HEK293 (cell line): ENCODE measurements around the gene SLC8A3.

Experiments
- CTCF ChIA-PET: fragments of 350-600 bp; formaldehyde crosslinking; extraction: SDS; loops from one replicate; lab custom pipeline; 2021; ENCODE audit warnings: antibody characterized with exemption; lab: Yijun Ruan, JAX
- POLR2A ChIA-PET: fragments of 300-600 bp; formaldehyde crosslinking; extraction: SDS; loops from one replicate; lab custom pipeline; 2020; ENCODE audit warnings: antibody characterized with exemption, inconsistent platforms; lab: Yijun Ruan, JAX
- H3K27ac ChIP-seq: fragments of 200-500 bp; sonication (Bioruptor generic); 2 replicates; pipeline ENCODE4 v1.5.1; 2014; ENCODE audit warnings: low read depth, low read length, control low read depth, inconsistent platforms; ENCODE audit errors: extremely low read depth
- H3K36me3 ChIP-seq, 2 experiments: fragments of 200-500 bp in 1 of 2; sonication (Bioruptor generic) in 1 of 2; 1 replicate in 1 of 2; 2 replicates in 1 of 2; pipeline ENCODE4 v1.5.1; 2014 to 2017; ENCODE audit warnings: inconsistent platforms in 2 of 2, low read length in 2 of 2; ENCODE audit not compliant: control insufficient read depth in 2 of 2, insufficient read depth in 1 of 2
- H3K4me1 ChIP-seq: fragments of 200-500 bp; sonication (Bioruptor generic); 2 replicates; pipeline ENCODE4 v1.5.1; 2014; ENCODE audit warnings: mild to moderate bottlenecking, low read length, inconsistent platforms; ENCODE audit not compliant: control insufficient read depth, insufficient read depth
- H3K4me3 ChIP-seq: 2 replicates; pipeline ENCODE4 v1.5.1; 2011; ENCODE audit warnings: low read depth, mild to moderate bottlenecking, control low read depth, low read length, moderate library complexity
- H3K9me3 ChIP-seq: fragments of 200-500 bp; sonication (Bioruptor generic); 2 replicates; pipeline ENCODE4 v1.5.1; 2014; ENCODE audit warnings: low read depth, low read length, inconsistent platforms; ENCODE audit not compliant: control insufficient read depth, insufficient read depth
- BCL11B ChIP-seq: fragments of 450-650 bp; formaldehyde crosslinking; IDR thresholded peaks from 2 replicates; pipeline ENCODE4 v1.5.1; 2016; ENCODE audit warnings: low read depth, missing biosample characterization, missing genetic modification characterization
- BCL6B ChIP-seq: fragments of 450-650 bp; formaldehyde crosslinking; IDR thresholded peaks from 2 replicates; pipeline ENCODE4 v1.5.1; 2017; ENCODE audit warnings: missing biosample characterization, missing genetic modification characterization
- FEZF1 ChIP-seq: fragments of 450-650 bp; formaldehyde crosslinking; IDR thresholded peaks from 2 replicates; pipeline ENCODE4 v1.5.1; 2016; ENCODE audit warnings: missing biosample characterization, missing genetic modification characterization
- PRDM1 ChIP-seq: fragments of 450-650 bp; formaldehyde crosslinking; IDR thresholded peaks from 2 replicates; pipeline ENCODE4; 2016; ENCODE audit warnings: missing biosample characterization, missing genetic modification characterization
- RBAK ChIP-seq: fragments of 450-650 bp; formaldehyde crosslinking; IDR thresholded peaks from 2 replicates; pipeline ENCODE4 v1.5.1; 2016; ENCODE audit warnings: missing biosample characterization, missing genetic modification characterization
- SP3 ChIP-seq: fragments of 450-650 bp; formaldehyde crosslinking; IDR thresholded peaks from 2 replicates; pipeline ENCODE4 v1.5.1; 2016; ENCODE audit warnings: missing biosample characterization, missing genetic modification characterization
- SP7 ChIP-seq: fragments of 450-650 bp; formaldehyde crosslinking; IDR thresholded peaks from 2 replicates; pipeline ENCODE4 v1.5.1; 2016; ENCODE audit warnings: missing biosample characterization, missing genetic modification characterization
- TCF7L2 ChIP-seq: IDR thresholded peaks from 2 replicates; pipeline ENCODE4 v1.6.1; 2011; ENCODE audit warnings: low read depth, mild to moderate bottlenecking, inconsistent platforms, low read length, moderate library complexity, borderline replicate concordance
- ZBTB17 ChIP-seq: fragments of 450-650 bp; formaldehyde crosslinking; IDR thresholded peaks from 2 replicates; pipeline ENCODE4 v1.5.1; 2016; ENCODE audit warnings: missing biosample characterization, missing genetic modification characterization
- ZBTB20 ChIP-seq: fragments of 450-650 bp; formaldehyde crosslinking; IDR thresholded peaks from 2 replicates; pipeline ENCODE4 v1.5.1; 2016; ENCODE audit warnings: missing biosample characterization, missing genetic modification characterization
- ZBTB8A ChIP-seq: fragments of 450-650 bp; formaldehyde crosslinking; IDR thresholded peaks from 2 replicates; pipeline ENCODE4 v1.5.1; 2016; ENCODE audit warnings: missing biosample characterization, missing genetic modification characterization
- ZEB2 ChIP-seq: fragments of 450-650 bp; formaldehyde crosslinking; IDR thresholded peaks from 2 replicates; pipeline ENCODE4 v1.5.1; 2016; ENCODE audit warnings: missing biosample characterization, missing genetic modification characterization
- ZNF138 ChIP-seq: fragments of 450-650 bp; formaldehyde crosslinking; IDR thresholded peaks from 2 replicates; pipeline ENCODE4 v1.5.1; 2016; ENCODE audit warnings: missing biosample characterization, missing genetic modification characterization, borderline replicate concordance
- ZNF19 ChIP-seq: fragments of 450-650 bp; formaldehyde crosslinking; IDR thresholded peaks from 2 replicates; pipeline ENCODE4; 2016; ENCODE audit warnings: missing biosample characterization, missing genetic modification characterization, low read depth
- ZNF239 ChIP-seq: fragments of 450-650 bp; formaldehyde crosslinking; IDR thresholded peaks from 2 replicates; pipeline ENCODE4 v1.5.1; 2016; ENCODE audit warnings: missing biosample characterization, missing genetic modification characterization
- ZNF266 ChIP-seq: fragments of 450-650 bp; formaldehyde crosslinking; IDR thresholded peaks from 2 replicates; pipeline ENCODE4 v1.5.1; 2016; ENCODE audit warnings: missing biosample characterization, missing genetic modification characterization, low read depth
- ZNF416 ChIP-seq: fragments of 450-650 bp; formaldehyde crosslinking; IDR thresholded peaks from 2 replicates; pipeline ENCODE4 v1.5.1; 2016; ENCODE audit warnings: missing biosample characterization, missing genetic modification characterization
- ZNF501 ChIP-seq: fragments of 450-650 bp; formaldehyde crosslinking; IDR thresholded peaks from 2 replicates; pipeline ENCODE4 v1.5.1; 2016; ENCODE audit warnings: missing biosample characterization, missing genetic modification characterization
- ZNF514 ChIP-seq: fragments of 450-650 bp; formaldehyde crosslinking; IDR thresholded peaks from 2 replicates; pipeline ENCODE4 v1.5.1; 2016; ENCODE audit warnings: missing biosample characterization, missing genetic modification characterization
- ZNF555 ChIP-seq: fragments of 450-650 bp; formaldehyde crosslinking; conservative IDR thresholded peaks from 2 replicates; pipeline ENCODE4 v1.5.1; 2017; ENCODE audit warnings: missing biosample characterization, mild to moderate bottlenecking, missing genetic modification characterization, inconsistent platforms
- ZNF561 ChIP-seq: fragments of 450-650 bp; IDR thresholded peaks from 2 replicates; pipeline ENCODE4 v1.5.1; 2018; ENCODE audit warnings: missing biosample characterization, missing genetic modification characterization, borderline replicate concordance
- ZNF677 ChIP-seq: fragments of 450-650 bp; IDR thresholded peaks from 2 replicates; pipeline ENCODE4 v1.5.0; 2018; ENCODE audit warnings: missing biosample characterization, mild to moderate bottlenecking, missing genetic modification characterization, moderate library complexity
- ZNF785 ChIP-seq: fragments of 450-650 bp; formaldehyde crosslinking; IDR thresholded peaks from 2 replicates; pipeline ENCODE4 v1.5.1; 2016; ENCODE audit warnings: missing biosample characterization, missing genetic modification characterization
- TF ChIP-seq, protein P1 (sequence below): fragments of 450-650 bp; formaldehyde crosslinking; IDR thresholded peaks from 2 replicates; pipeline ENCODE4 v1.5.1; 2016; ENCODE audit warnings: missing biosample characterization, missing genetic modification characterization
- TF ChIP-seq, protein P2 (sequence below): fragments of 450-650 bp; formaldehyde crosslinking; conservative IDR thresholded peaks from 2 replicates; pipeline ENCODE4 v1.5.1; 2016; ENCODE audit warnings: low read depth, missing biosample characterization, missing genetic modification characterization
- TF ChIP-seq, protein P3 (sequence below): fragments of 450-650 bp; IDR thresholded peaks from 2 replicates; pipeline ENCODE4 v1.5.1; 2018; ENCODE audit warnings: missing biosample characterization, mild to moderate bottlenecking, missing genetic modification characterization

The SLC8A3 gene

GRCh38 chr14:70022771-70023445 is 165.8 kb downstream of the SLC8A3 start:
- Histone ChIP-seq H3K27ac (no peak overlapping the region), H3K9me3 (no peaks in the 10 kb centered on the region), H3K4me1 (peaks cover 12% of the 10 kb centered on the region), H3K4me3 (no peak overlapping the region), H3K36me3 (peaks cover 6 to 62% of the 10 kb centered on the region in 2 experiments; a peak in 1 of 3 replicates)
- TF ChIP-seq PRDM1 (no peak), RBAK (no peak), ZBTB8A (tag by site-specific recombination) (no peak), TCF7L2 (no peak), FEZF1 (tag by site-specific recombination) (no peak), ZNF785 (no peak), ZEB2 (tag by site-specific recombination) (no peak), ZNF561 (no peak), ZNF416 (no peak), ZBTB20 (tag by site-specific recombination) (no peak), ZNF138 (tag by site-specific recombination) (no peak), ZNF19 (tag by site-specific recombination) (no peak)
- TF ChIP-seq, protein P1, sequence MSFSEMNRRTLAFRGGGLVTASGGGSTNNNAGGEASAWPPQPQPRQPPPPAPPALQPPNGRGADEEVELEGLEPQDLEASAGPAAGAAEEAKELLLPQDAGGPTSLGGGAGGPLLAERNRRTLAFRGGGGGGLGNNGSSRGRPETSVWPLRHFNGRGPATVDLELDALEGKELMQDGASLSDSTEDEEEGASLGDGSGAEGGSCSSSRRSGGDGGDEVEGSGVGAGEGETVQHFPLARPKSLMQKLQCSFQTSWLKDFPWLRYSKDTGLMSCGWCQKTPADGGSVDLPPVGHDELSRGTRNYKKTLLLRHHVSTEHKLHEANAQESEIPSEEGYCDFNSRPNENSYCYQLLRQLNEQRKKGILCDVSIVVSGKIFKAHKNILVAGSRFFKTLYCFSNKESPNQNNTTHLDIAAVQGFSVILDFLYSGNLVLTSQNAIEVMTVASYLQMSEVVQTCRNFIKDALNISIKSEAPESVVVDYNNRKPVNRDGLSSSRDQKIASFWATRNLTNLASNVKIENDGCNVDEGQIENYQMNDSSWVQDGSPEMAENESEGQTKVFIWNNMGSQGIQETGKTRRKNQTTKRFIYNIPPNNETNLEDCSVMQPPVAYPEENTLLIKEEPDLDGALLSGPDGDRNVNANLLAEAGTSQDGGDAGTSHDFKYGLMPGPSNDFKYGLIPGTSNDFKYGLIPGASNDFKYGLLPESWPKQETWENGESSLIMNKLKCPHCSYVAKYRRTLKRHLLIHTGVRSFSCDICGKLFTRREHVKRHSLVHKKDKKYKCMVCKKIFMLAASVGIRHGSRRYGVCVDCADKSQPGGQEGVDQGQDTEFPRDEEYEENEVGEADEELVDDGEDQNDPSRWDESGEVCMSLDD: no peak
- POLR2A ChIA-PET: no interaction called here
- CTCF ChIA-PET: interaction anchor here (1.0 to 1.7 kb wide), 2 partner anchors 146 to 204 kb away, joined by 3 to 7 read pairs; no protein-coding TSS in a partner anchor

DNA sequence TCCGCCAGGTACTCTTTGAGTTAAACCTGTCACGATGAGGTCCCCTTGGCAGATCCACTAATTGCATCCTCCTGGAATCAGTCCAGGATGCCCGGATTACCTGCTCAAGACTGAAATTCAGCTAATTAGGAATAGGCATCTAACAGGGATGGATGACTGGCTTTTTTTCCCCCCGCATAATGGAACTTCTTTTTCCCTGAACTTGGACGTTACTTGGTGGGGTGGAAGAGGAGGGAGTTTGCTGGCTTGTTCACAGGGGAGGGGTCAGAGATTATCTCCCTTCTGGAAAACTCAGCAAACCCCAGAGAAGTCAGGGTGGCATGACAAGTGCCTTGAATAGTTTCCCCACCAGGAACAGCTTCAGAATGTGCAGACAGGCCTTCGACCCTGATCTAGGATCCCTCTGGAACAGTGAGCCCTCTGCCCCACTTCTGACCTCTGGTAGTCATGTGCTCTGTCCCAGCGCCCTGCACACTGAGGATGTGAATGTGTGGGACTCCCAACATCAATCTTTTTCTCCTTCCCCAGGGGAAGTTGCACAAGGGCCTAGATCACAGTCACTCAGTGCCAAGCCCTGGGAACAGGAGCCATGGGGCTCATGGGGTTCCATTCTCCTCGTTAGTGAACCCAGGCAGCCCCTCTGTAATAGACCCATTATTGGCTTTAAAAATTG is 167.1 kb downstream of the SLC8A3 start:
- POLR2A ChIA-PET: interaction anchor here (2.2 kb wide), 1 partner anchor 143 kb away, joined by 11 read pairs; the partner anchor contains the start of gene SMOC1
- H3K9me3 ChIP-seq: no peaks in the 10 kb centered on the region
- no peak overlapping the region for H3K27ac ChIP-seq
- peaks cover 12% of the 10 kb centered on the region for H3K4me1 ChIP-seq
- CTCF ChIA-PET: interaction anchor here (0.5 to 2.2 kb wide), 4 partner anchors 10 to 203 kb away, joined by 4 to 9 read pairs (median 5); no protein-coding TSS in a partner anchor
- H3K4me3 ChIP-seq: no peak overlapping the region
- H3K36me3 ChIP-seq: peaks cover 6 to 57% of the 10 kb centered on the region in 2 experiments; a peak in 1 of 3 replicates
- TF ChIP-seq BCL6B (tag by site-specific recombination): no peak
- no peak for TF ChIP-seq ZNF501
- no peak for TF ChIP-seq ZNF555 (tag by site-specific recombination)
- no peak for TF ChIP-seq ZNF514
- no peak for TF ChIP-seq ZNF239 (tag by site-specific recombination)
- TF ChIP-seq, protein P2, sequence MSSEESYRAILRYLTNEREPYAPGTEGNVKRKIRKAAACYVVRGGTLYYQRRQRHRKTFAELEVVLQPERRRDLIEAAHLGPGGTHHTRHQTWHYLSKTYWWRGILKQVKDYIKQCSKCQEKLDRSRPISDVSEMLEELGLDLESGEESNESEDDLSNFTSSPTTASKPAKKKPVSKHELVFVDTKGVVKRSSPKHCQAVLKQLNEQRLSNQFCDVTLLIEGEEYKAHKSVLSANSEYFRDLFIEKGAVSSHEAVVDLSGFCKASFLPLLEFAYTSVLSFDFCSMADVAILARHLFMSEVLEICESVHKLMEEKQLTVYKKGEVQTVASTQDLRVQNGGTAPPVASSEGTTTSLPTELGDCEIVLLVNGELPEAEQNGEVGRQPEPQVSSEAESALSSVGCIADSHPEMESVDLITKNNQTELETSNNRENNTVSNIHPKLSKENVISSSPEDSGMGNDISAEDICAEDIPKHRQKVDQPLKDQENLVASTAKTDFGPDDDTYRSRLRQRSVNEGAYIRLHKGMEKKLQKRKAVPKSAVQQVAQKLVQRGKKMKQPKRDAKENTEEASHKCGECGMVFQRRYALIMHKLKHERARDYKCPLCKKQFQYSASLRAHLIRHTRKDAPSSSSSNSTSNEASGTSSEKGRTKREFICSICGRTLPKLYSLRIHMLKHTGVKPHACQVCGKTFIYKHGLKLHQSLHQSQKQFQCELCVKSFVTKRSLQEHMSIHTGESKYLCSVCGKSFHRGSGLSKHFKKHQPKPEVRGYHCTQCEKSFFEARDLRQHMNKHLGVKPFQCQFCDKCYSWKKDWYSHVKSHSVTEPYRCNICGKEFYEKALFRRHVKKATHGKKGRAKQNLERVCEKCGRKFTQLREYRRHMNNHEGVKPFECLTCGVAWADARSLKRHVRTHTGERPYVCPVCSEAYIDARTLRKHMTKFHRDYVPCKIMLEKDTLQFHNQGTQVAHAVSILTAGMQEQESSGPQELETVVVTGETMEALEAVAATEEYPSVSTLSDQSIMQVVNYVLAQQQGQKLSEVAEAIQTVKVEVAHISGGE (tag by site-specific recombination): no peak
- no peak for TF ChIP-seq ZNF266
- no peak for TF ChIP-seq SP3 (tag by site-specific recombination)
- TF ChIP-seq, protein P3, sequence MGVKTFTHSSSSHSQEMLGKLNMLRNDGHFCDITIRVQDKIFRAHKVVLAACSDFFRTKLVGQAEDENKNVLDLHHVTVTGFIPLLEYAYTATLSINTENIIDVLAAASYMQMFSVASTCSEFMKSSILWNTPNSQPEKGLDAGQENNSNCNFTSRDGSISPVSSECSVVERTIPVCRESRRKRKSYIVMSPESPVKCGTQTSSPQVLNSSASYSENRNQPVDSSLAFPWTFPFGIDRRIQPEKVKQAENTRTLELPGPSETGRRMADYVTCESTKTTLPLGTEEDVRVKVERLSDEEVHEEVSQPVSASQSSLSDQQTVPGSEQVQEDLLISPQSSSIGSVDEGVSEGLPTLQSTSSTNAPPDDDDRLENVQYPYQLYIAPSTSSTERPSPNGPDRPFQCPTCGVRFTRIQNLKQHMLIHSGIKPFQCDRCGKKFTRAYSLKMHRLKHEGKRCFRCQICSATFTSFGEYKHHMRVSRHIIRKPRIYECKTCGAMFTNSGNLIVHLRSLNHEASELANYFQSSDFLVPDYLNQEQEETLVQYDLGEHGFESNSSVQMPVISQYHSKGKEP (tag by site-specific recombination): no peak
- TF ChIP-seq SP7 (tag by site-specific recombination): no peak
- TF ChIP-seq ZBTB17 (tag by site-specific recombination): no peak
- no peak for TF ChIP-seq BCL11B (tag by site-specific recombination)
- TF ChIP-seq ZNF677 (tag by site-specific recombination): no peak
